Measurements from ENCODE around the gene SLC34A1. TPM values are rescaled to one million over a fixed set of nuclear protein-coding genes. Genes with fewer than 3 reads are reported as not detected.

SLC34A1 gene
- total and polyA plus RNA-seq, 2 of the 13 experiments (the other 11 are each of a cell fraction or from before 2014, with no cell fraction given), result 0.03 to 0.20 TPM

DNA sequence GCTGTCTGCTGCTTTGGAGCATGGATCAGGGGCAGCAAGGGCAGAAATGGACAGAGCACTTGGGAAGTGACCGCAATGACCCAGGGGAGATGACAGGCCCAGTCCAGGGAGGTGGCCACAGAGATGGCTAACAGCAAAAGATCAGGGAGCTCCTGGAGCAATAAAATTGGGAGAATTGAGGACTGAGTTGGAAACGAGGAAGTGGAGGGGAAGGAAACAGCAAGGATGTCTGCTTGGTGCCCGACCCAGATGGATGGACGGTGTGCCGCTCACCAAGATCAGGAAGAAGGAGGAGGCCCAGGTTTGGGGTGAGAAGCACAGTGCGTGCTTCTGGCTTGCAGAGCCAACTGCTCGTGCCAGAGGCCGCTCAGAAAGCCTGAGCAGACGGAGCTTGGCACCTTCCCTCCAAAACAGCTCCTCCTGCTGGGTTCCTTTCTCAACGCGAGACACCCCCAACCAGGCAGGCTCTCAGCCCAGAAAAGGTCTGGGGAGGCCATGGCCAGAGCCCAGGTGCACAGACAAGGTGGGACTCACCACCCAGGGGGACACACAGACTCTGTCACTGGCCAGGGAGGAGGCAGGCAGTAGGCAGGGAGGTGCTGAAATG, 1.7 kb upstream of the SLC34A1 start (continued):
- TF ChIP-seq, protein P1, sequence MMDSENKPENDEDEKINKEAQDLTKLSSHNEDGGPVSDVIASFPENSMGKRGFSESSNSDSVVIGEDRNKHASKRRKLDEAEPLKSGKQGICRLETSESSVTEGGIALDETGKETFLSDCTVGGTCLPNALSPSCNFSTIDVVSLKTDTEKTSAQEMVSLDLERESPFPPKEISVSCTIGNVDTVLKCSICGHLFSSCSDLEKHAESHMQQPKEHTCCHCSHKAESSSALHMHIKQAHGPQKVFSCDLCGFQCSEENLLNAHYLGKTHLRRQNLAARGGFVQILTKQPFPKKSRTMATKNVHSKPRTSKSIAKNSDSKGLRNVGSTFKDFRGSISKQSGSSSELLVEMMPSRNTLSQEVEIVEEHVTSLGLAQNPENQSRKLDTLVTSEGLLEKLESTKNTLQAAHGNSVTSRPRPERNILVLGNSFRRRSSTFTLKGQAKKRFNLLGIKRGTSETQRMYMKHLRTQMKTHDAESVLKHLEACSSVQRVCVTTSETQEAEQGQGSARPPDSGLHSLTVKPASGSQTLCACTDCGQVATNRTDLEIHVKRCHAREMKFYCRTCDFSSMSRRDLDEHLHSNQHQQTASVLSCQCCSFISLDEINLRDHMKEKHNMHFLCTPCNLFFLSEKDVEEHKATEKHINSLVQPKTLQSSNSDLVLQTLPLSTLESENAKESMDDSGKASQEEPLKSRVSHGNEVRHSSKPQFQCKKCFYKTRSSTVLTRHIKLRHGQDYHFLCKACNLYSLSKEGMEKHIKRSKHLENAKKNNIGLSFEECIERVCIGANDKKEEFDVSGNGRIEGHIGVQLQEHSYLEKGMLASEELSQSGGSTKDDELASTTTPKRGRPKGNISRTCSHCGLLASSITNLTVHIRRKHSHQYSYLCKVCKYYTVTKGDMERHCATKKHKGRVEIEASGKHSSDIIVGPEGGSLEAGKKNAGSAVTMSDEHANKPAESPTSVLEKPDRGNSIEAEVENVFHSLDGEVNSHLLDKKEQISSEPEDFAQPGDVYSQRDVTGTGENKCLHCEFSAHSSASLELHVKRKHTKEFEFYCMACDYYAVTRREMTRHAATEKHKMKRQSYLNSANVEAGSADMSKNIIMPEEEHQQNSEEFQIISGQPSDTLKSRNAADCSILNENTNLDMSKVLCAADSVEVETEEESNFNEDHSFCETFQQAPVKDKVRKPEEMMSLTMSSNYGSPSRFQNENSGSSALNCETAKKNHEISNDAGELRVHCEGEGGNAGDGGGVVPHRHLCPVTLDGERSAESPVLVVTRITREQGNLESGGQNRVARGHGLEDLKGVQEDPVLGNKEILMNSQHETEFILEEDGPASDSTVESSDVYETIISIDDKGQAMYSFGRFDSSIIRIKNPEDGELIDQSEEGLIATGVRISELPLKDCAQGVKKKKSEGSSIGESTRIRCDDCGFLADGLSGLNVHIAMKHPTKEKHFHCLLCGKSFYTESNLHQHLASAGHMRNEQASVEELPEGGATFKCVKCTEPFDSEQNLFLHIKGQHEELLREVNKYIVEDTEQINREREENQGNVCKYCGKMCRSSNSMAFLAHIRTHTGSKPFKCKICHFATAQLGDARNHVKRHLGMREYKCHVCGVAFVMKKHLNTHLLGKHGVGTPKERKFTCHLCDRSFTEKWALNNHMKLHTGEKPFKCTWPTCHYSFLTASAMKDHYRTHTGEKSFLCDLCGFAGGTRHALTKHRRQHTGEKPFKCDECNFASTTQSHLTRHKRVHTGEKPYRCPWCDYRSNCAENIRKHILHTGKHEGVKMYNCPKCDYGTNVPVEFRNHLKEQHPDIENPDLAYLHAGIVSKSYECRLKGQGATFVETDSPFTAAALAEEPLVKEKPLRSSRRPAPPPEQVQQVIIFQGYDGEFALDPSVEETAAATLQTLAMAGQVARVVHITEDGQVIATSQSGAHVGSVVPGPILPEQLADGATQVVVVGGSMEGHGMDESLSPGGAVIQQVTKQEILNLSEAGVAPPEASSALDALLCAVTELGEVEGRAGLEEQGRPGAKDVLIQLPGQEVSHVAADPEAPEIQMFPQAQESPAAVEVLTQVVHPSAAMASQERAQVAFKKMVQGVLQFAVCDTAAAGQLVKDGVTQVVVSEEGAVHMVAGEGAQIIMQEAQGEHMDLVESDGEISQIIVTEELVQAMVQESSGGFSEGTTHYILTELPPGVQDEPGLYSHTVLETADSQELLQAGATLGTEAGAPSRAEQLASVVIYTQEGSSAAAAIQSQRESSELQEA (CRISPR knock-in tag; IDR thresholded peaks at IDR 0.05; ENCODE audit: not compliant biosample characterization), result no peak
- TF ChIP-seq ZNF569 (CRISPR knock-in tag; IDR thresholded peaks at IDR 0.05; ENCODE audit: borderline replicate concordance) (no peak), FOSL2 (CRISPR knock-in tag; IDR thresholded peaks at IDR 0.05) (no peak), ZNF672 (CRISPR knock-in tag; IDR thresholded peaks at IDR 0.05) (no peak), ESRRA (CRISPR knock-in tag; IDR thresholded peaks at IDR 0.05; ENCODE audit: low read depth) (no peak), CC2D1A (CRISPR knock-in tag; IDR thresholded peaks at IDR 0.05) (no peak), MED8 (CRISPR knock-in tag; IDR thresholded peaks at IDR 0.05; ENCODE audit: insufficient replicate concordance) (no peak), ZNF20 (CRISPR knock-in tag; IDR thresholded peaks at IDR 0.05) (no peak), ZNF292 (CRISPR knock-in tag; IDR thresholded peaks at IDR 0.05; ENCODE audit: borderline replicate concordance, low read depth) (no peak)
- TF ChIP-seq, protein P2, sequence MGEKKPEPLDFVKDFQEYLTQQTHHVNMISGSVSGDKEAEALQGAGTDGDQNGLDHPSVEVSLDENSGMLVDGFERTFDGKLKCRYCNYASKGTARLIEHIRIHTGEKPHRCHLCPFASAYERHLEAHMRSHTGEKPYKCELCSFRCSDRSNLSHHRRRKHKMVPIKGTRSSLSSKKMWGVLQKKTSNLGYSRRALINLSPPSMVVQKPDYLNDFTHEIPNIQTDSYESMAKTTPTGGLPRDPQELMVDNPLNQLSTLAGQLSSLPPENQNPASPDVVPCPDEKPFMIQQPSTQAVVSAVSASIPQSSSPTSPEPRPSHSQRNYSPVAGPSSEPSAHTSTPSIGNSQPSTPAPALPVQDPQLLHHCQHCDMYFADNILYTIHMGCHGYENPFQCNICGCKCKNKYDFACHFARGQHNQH (CRISPR knock-in tag; IDR thresholded peaks at IDR 0.05), result no peak
- TF ChIP-seq, protein P3, sequence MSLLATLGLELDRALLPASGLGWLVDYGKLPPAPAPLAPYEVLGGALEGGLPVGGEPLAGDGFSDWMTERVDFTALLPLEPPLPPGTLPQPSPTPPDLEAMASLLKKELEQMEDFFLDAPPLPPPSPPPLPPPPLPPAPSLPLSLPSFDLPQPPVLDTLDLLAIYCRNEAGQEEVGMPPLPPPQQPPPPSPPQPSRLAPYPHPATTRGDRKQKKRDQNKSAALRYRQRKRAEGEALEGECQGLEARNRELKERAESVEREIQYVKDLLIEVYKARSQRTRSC (CRISPR knock-in tag; IDR thresholded peaks at IDR 0.05; ENCODE audit: low read depth), result no peak
- TF ChIP-seq, protein P4, sequence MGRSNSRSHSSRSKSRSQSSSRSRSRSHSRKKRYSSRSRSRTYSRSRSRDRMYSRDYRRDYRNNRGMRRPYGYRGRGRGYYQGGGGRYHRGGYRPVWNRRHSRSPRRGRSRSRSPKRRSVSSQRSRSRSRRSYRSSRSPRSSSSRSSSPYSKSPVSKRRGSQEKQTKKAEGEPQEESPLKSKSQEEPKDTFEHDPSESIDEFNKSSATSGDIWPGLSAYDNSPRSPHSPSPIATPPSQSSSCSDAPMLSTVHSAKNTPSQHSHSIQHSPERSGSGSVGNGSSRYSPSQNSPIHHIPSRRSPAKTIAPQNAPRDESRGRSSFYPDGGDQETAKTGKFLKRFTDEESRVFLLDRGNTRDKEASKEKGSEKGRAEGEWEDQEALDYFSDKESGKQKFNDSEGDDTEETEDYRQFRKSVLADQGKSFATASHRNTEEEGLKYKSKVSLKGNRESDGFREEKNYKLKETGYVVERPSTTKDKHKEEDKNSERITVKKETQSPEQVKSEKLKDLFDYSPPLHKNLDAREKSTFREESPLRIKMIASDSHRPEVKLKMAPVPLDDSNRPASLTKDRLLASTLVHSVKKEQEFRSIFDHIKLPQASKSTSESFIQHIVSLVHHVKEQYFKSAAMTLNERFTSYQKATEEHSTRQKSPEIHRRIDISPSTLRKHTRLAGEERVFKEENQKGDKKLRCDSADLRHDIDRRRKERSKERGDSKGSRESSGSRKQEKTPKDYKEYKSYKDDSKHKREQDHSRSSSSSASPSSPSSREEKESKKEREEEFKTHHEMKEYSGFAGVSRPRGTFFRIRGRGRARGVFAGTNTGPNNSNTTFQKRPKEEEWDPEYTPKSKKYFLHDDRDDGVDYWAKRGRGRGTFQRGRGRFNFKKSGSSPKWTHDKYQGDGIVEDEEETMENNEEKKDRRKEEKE (IDR thresholded peaks at IDR 0.05), result no peak
- TF ChIP-seq, protein P5, sequence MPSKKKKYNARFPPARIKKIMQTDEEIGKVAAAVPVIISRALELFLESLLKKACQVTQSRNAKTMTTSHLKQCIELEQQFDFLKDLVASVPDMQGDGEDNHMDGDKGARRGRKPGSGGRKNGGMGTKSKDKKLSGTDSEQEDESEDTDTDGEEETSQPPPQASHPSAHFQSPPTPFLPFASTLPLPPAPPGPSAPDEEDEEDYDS (CRISPR knock-in tag; IDR thresholded peaks at IDR 0.05), result no peak
- TF ChIP-seq, protein P6, sequence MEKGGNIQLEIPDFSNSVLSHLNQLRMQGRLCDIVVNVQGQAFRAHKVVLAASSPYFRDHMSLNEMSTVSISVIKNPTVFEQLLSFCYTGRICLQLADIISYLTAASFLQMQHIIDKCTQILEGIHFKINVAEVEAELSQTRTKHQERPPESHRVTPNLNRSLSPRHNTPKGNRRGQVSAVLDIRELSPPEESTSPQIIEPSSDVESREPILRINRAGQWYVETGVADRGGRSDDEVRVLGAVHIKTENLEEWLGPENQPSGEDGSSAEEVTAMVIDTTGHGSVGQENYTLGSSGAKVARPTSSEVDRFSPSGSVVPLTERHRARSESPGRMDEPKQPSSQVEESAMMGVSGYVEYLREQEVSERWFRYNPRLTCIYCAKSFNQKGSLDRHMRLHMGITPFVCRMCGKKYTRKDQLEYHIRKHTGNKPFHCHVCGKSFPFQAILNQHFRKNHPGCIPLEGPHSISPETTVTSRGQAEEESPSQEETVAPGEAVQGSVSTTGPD (CRISPR knock-in tag; IDR thresholded peaks at IDR 0.05), result no peak
